ENCODE data around the gene PPME1.

DNA sequence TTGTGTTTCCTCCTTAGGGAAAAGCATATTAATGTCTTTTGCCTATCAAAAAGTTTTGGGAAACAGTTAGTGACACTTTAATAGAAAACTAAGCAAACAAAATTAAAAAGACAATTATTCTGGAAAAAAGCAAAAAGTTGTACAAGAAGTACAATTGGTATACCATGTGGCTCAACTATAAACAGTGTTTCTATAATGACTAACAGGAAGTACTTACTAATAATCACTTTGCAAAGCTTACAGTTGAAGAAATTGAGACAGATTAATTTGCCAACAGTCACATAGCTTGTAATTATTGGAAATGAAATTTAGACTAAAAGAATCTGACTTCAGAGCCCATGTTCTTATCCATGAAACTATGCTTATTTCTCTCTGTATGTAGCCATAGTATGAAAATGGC is 24.7 kb downstream of the PPME1 start:
- TF ChIP-seq, protein P1, sequence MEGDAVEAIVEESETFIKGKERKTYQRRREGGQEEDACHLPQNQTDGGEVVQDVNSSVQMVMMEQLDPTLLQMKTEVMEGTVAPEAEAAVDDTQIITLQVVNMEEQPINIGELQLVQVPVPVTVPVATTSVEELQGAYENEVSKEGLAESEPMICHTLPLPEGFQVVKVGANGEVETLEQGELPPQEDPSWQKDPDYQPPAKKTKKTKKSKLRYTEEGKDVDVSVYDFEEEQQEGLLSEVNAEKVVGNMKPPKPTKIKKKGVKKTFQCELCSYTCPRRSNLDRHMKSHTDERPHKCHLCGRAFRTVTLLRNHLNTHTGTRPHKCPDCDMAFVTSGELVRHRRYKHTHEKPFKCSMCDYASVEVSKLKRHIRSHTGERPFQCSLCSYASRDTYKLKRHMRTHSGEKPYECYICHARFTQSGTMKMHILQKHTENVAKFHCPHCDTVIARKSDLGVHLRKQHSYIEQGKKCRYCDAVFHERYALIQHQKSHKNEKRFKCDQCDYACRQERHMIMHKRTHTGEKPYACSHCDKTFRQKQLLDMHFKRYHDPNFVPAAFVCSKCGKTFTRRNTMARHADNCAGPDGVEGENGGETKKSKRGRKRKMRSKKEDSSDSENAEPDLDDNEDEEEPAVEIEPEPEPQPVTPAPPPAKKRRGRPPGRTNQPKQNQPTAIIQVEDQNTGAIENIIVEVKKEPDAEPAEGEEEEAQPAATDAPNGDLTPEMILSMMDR (IDR thresholded peaks at IDR 0.05; ENCODE audit: low read length): no peak
- TF ChIP-seq EZH2 (IDR thresholded peaks at IDR 0.05; ENCODE audit: borderline replicate concordance, low read length): no peak
